Esophagus squamous epithelium (tissue), 5 donors: ENCODE measurements around the gene NDUFS4. TPM values are rescaled to one million over a fixed set of nuclear protein-coding genes. Genes with fewer than 3 reads are reported as not detected.
A peak's percentile ranks its signal among the peaks of the same experiment; 100 is the strongest.
"Not testable (repeated sequence)": the region's sequence is repeated elsewhere in the genome, so short reads cannot be mapped to it uniquely, and the experiment has no call there.

Experiments
- DNase-seq: peaks from one replicate; lab custom pipeline; 2025; lab: John Stamatoyannopoulos, UW
- H3K27ac ChIP-seq, 4 donors: fragments of 200-600 bp; sonication (generic); one replicate each; pipeline ENCODE4 v1.5.1; 2016 to 2019; ENCODE audit warnings: mild to moderate bottlenecking in 1 of 4
- H3K27me3 ChIP-seq, 4 donors: fragments of 200-600 bp; sonication (generic); 1 replicate in 3 of 4; 2 replicates in 1 of 4; pipeline versions ENCODE4 v1.5.1 to v1.6.0; 2017 to 2021; ENCODE audit warnings: antibody characterized with exemption in 1 of 4
- H3K36me3 ChIP-seq, 3 donors: fragments of 200-600 bp; sonication (generic); one replicate each; pipeline ENCODE4 v1.5.1; 2016 to 2019
- H3K4me1 ChIP-seq, 3 donors: fragments of 200-600 bp; sonication (generic); one replicate each; pipeline ENCODE4 v1.5.1; 2017 to 2019
- H3K4me3 ChIP-seq, 4 donors: fragments of 200-600 bp; sonication (generic); 1 replicate in 3 of 4; 2 replicates in 1 of 4; pipeline ENCODE4 v1.5.1; 2016 to 2019; ENCODE audit warnings: mild to moderate bottlenecking in 2 of 4, moderate library complexity in 1 of 4
- H3K9me3 ChIP-seq, 3 donors: fragments of 200-600 bp; sonication (generic); one replicate each; pipeline ENCODE4 v1.5.1; 2016 to 2019
- POLR2A ChIP-seq, 4 donors: fragments of 450-650 bp; IDR thresholded peaks; one replicate each; pipeline ENCODE4 v1.6.1; 2017; ENCODE audit warnings: antibody characterized with exemption in 4 of 4, mild to moderate bottlenecking in 4 of 4, moderate library complexity in 3 of 4
- WGBS, 2 donors: methylation state at CpG; one replicate each; pipeline ENCODE4 v1.1.5; 2018; 5-methylcytosine and 5-hydroxymethylcytosine counted together
- intact Hi-C: fragments of 100-400 bp; cut with DNase I; formaldehyde crosslinking; loops from one replicate; pipeline ENCODE4 v1.15.0; 2022
- total RNA-seq, 4 donors: library from RNA; depleted of rRNA; stranded (reverse); fragments of >200 nt; gene quantifications; one replicate each; pipeline ENCODE4 v1.1.0, GENCODE V29; 2016
- TF ChIP-seq, protein P1 (sequence below), 6 experiments: fragments of 450-650 bp in 4 of 6; fragments of 200-600 bp in 2 of 6; sonication (generic) in 2 of 6; IDR thresholded peaks; one replicate each; pipeline ENCODE4 v1.5.1; 2016 to 2019; ENCODE audit warnings: antibody characterized with exemption in 6 of 6, mild to moderate bottlenecking in 4 of 6, moderate library complexity in 4 of 6
- donor health status: DM: yes; HTN: yes; CAD: no.

NDUFS4 gene
- total RNA-seq: 100 to 1,000 TPM in 1 of 4 donors, 10 to 100 TPM in 3; 70.8 to 129 (median 89.8) TPM

DNA sequence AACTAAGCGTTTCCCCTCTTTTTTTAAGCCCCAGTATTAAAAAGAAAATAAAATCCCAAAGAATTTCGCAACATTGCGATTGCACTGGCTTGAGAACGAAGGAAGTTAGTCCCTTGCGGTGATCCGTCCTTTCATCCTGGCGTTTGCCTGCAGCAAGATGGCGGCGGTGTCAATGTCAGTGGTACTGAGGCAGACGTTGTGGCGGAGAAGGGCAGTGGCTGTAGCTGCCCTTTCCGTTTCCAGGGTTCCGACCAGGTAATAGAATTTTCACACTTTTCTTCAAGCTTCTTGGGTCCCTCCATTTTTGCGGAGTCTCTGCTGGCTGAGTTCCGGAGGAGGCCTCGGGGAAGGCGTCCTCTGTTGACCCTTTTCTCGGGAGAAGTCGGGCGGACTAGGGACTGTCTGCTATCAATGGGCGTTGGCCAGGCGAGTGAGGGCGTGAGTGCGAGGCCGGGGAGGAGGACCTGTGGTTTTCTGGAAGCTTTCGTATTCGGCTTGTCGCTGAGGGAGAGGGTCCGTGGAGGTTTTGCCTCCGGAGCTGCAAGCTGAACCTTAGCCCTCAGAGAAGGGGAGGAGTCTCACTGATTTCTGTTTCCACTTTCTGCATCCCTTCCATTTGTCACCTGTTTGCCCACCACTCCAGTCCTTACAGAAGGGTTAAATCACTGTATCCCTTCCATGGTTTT lies at the start of gene NDUFS4:
TSS of gene NDUFS4 (plus strand) at position 134 of the 686 bp plus-strand sequence. CDS start at position 158, 24 bp downstream.
- peak within 1 kb of the TSS; percentile 72 to 82 (median 77) for H3K4me3 ChIP-seq
- peak; percentile 10 for DNase-seq
- H3K4me1 ChIP-seq: peaks cover 6 to 44% (median 12%) of the 10 kb centered on the region in 3 donors
- H3K36me3 ChIP-seq: no peaks in the 10 kb centered on the region
- TF ChIP-seq, protein P1, sequence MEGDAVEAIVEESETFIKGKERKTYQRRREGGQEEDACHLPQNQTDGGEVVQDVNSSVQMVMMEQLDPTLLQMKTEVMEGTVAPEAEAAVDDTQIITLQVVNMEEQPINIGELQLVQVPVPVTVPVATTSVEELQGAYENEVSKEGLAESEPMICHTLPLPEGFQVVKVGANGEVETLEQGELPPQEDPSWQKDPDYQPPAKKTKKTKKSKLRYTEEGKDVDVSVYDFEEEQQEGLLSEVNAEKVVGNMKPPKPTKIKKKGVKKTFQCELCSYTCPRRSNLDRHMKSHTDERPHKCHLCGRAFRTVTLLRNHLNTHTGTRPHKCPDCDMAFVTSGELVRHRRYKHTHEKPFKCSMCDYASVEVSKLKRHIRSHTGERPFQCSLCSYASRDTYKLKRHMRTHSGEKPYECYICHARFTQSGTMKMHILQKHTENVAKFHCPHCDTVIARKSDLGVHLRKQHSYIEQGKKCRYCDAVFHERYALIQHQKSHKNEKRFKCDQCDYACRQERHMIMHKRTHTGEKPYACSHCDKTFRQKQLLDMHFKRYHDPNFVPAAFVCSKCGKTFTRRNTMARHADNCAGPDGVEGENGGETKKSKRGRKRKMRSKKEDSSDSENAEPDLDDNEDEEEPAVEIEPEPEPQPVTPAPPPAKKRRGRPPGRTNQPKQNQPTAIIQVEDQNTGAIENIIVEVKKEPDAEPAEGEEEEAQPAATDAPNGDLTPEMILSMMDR (IDR thresholded peaks at IDR 0.05): no peak
- peak in 1 of 4 donors; percentile 52 for TF ChIP-seq POLR2A (IDR thresholded peaks at IDR 0.05)
- 0 to 1% methylated on average over 23 to 26 of the region's 30 CpGs for WGBS, 2 donors
- intact Hi-C loops: no loop called here
- H3K9me3 ChIP-seq: no peaks in the 10 kb centered on the region
- peaks cover 0 to 14% (median 0%) of the 10 kb centered on the region in 4 donors for H3K27me3 ChIP-seq
- H3K27ac ChIP-seq: peak within 1 kb of the TSS; percentile 85 to 93 (median 90)

- Histone ChIP-seq H3K9me3 (peaks cover 0 to 7% (median 6%) of the 10 kb centered on the region in 3 donors), H3K27me3 (no peaks in the 10 kb centered on the region), H3K4me3 (no peak overlapping the region), H3K36me3 (no peaks in the 10 kb centered on the region), H3K27ac (no peak overlapping the region), H3K4me1 (no peaks in the 10 kb centered on the region)
- intact Hi-C loops: no loop called here
- no peak for TF ChIP-seq POLR2A (IDR thresholded peaks at IDR 0.05)
- TF ChIP-seq, protein P1 (IDR thresholded peaks at IDR 0.05): no peak
- no peak for DNase-seq
These were observed 47.9 kb upstream of the NDUFS4 start for GRCh38 chr5:53512539-53512938.

GRCh38 chr5:53515988-53516387 lies 44.5 kb upstream of the NDUFS4 start:
- no peak for TF ChIP-seq POLR2A (IDR thresholded peaks at IDR 0.05)
- TF ChIP-seq, protein P1 (IDR thresholded peaks at IDR 0.05): no peak
- peaks cover 0 to 4% (median 0%) of the 10 kb centered on the region in 3 donors for H3K9me3 ChIP-seq

GRCh38 chr5:53520813-53521212 lies 39.6 kb upstream of the NDUFS4 start:
- DNase-seq: no peak
- Histone ChIP-seq H3K36me3 (no peaks in the 10 kb centered on the region), H3K27ac (no peak overlapping the region), H3K4me3 (no peak overlapping the region), H3K4me1 (no peaks in the 10 kb centered on the region), H3K27me3 (no peaks in the 10 kb centered on the region), H3K9me3 (no peaks in the 10 kb centered on the region)
- no peak for TF ChIP-seq POLR2A (IDR thresholded peaks at IDR 0.05)
- TF ChIP-seq, protein P1 (IDR thresholded peaks at IDR 0.05): no peak
- intact Hi-C loops: no loop called here

More at GRCh38 chr5:53515988-53516387, 44.5 kb upstream of the NDUFS4 start:
- intact Hi-C loops: no loop called here
- H3K4me3 ChIP-seq: no peak overlapping the region
- no peak for DNase-seq
- H3K27ac ChIP-seq: no peak overlapping the region
- no peaks in the 10 kb centered on the region for H3K27me3 ChIP-seq
- WGBS, 2 donors: 74 to 88% methylated on average over 6 of the region's 6 CpGs
- H3K4me1 ChIP-seq: no peaks in the 10 kb centered on the region
- H3K36me3 ChIP-seq: no peaks in the 10 kb centered on the region

DNA sequence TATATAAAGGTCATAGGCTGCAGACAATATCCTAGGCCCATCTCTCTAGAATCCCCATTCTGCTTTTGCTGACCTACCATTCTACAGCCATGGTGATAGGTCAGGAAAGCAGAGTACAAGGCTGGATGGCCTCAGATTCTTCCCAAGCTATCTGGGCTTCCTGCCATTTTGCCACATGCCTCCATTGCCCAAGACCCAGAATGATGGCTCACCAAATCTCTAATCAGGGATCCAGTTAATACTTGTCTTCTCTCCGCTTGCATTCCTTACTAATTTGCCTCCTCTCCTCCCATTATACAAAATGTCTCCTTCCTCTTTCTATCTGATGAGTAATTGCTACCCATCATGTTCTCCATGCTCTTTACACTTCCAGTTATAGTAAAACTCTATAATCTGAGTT lies 22.7 kb upstream of the NDUFS4 start:
- Histone ChIP-seq H3K36me3 (no peaks in the 10 kb centered on the region), H3K9me3 (no peaks in the 10 kb centered on the region), H3K4me1 (no peaks in the 10 kb centered on the region), H3K27ac (no peak overlapping the region), H3K27me3 (no peaks in the 10 kb centered on the region), H3K4me3 (no peak overlapping the region)
- intact Hi-C loops: no loop called here
- 59 to 67% methylated on average over 1 of the region's 1 CpG for WGBS, 2 donors
- TF ChIP-seq, protein P1 (IDR thresholded peaks at IDR 0.05): no peak
- no peak for TF ChIP-seq POLR2A (IDR thresholded peaks at IDR 0.05)
- DNase-seq: no peak

GRCh38 chr5:53540739-53541138 lies 19.7 kb upstream of the NDUFS4 start:
- H3K27ac ChIP-seq, DNase-seq, H3K9me3 ChIP-seq, intact Hi-C loops, H3K36me3 ChIP-seq, H3K27me3 ChIP-seq, H3K4me1 ChIP-seq, H3K4me3 ChIP-seq: not testable (repeated sequence)
- WGBS, 2 donors: 89 to 92% methylated on average over 7 of the region's 7 CpGs
